Ectodermal cell (in vitro differentiated cells): ENCODE measurements around the gene IWS1.

ENCODE experiments used
- H3K27ac ChIP-seq: 2 replicates; pipeline ENCODE4 v1.7.0; 2013; ENCODE audit warnings: mild to moderate bottlenecking, low read depth, low read length; ENCODE audit not compliant: insufficient read depth, poor library complexity, severe bottlenecking
- H3K27me3 ChIP-seq: 2 replicates; pipeline ENCODE4 v1.7.0; 2013; ENCODE audit warnings: mild to moderate bottlenecking, low read length; ENCODE audit not compliant: insufficient read depth, control insufficient read depth, poor library complexity, severe bottlenecking
- H3K36me3 ChIP-seq: one replicate; pipeline ENCODE4 v1.7.0; 2013; ENCODE audit warnings: low read length; ENCODE audit not compliant: control insufficient read depth, insufficient read depth
- H3K4me1 ChIP-seq: one replicate; pipeline ENCODE4 v1.7.0; 2013; ENCODE audit warnings: low read length; ENCODE audit not compliant: control insufficient read depth, insufficient read depth
- H3K4me3 ChIP-seq: 2 replicates; pipeline ENCODE4 v1.7.0; 2013; ENCODE audit warnings: low read depth, low read length, control low read depth; ENCODE audit not compliant: insufficient read depth
- H3K9me3 ChIP-seq: 2 replicates; pipeline ENCODE4 v1.7.0; 2013; ENCODE audit warnings: mild to moderate bottlenecking, low read length, moderate library complexity; ENCODE audit not compliant: control insufficient read depth
- WGBS, 2 experiments: methylation state at CpG; one replicate each; pipeline ENCODE4 v1.1.7; 2013; ENCODE audit warnings: missing lambda C conversion rate in 2 of 2; 5-methylcytosine and 5-hydroxymethylcytosine counted together

IWS1 gene

GRCh38 chr2:127506510-127506909, 19.8 kb downstream of the IWS1 start:
- Histone ChIP-seq H3K36me3 (peaks cover 30% of the 10 kb centered on the region), H3K4me3 (no peak overlapping the region), H3K4me1 (no peaks in the 10 kb centered on the region), H3K27me3 (no peaks in the 10 kb centered on the region), H3K27ac (no peak overlapping the region), H3K9me3 (no peaks in the 10 kb centered on the region)
- WGBS, 2 experiments: 100% methylated on average over 1 of the region's 1 CpG

GRCh38 chr2:127504552-127505430, 21.5 kb downstream of the IWS1 start:
- H3K36me3 ChIP-seq: peaks cover 30% of the 10 kb centered on the region
- H3K4me3 ChIP-seq: no peak overlapping the region
- H3K4me1 ChIP-seq: no peaks in the 10 kb centered on the region
- WGBS, 2 experiments: 93 to 95% methylated on average over 11 of the region's 11 CpGs
- H3K27me3 ChIP-seq: no peaks in the 10 kb centered on the region
- no peak overlapping the region for H3K27ac ChIP-seq
- no peaks in the 10 kb centered on the region for H3K9me3 ChIP-seq

GRCh38 chr2:127503491-127503890, 22.8 kb downstream of the IWS1 start:
- Histone ChIP-seq H3K4me1 (no peaks in the 10 kb centered on the region), H3K9me3 (no peaks in the 10 kb centered on the region), H3K4me3 (no peak overlapping the region), H3K27me3 (no peaks in the 10 kb centered on the region), H3K36me3 (peaks cover 34% of the 10 kb centered on the region), H3K27ac (no peak overlapping the region)
- 90 to 95% methylated on average over 2 of the region's 2 CpGs for WGBS, 2 experiments

- Histone ChIP-seq H3K4me1 (no peaks in the 10 kb centered on the region), H3K9me3 (no peaks in the 10 kb centered on the region), H3K27ac (no peak overlapping the region), H3K36me3 (peaks cover 41% of the 10 kb centered on the region), H3K4me3 (no peak overlapping the region), H3K27me3 (no peaks in the 10 kb centered on the region)
- 76 to 97% methylated on average over 2 of the region's 2 CpGs for WGBS, 2 experiments
Measured at GRCh38 chr2:127498386-127498785, 27.9 kb downstream of the IWS1 start.

GRCh38 chr2:127490283-127490682, 36.0 kb downstream of the IWS1 start:
- H3K27ac ChIP-seq: no peak overlapping the region
- H3K4me1 ChIP-seq: no peaks in the 10 kb centered on the region
- WGBS, 2 experiments: 92 to 96% methylated on average over 4 of the region's 4 CpGs
- H3K27me3 ChIP-seq: no peaks in the 10 kb centered on the region
- H3K36me3 ChIP-seq: peaks cover 62% of the 10 kb centered on the region
- H3K4me3 ChIP-seq: no peak overlapping the region
- H3K9me3 ChIP-seq: no peaks in the 10 kb centered on the region

- H3K36me3 ChIP-seq: peaks cover 54% of the 10 kb centered on the region
Measured at GRCh38 chr2:127486247-127487058, 39.8 kb downstream of the IWS1 start.

GRCh38 chr2:127485694-127486071, 40.6 kb downstream of the IWS1 start:
- Histone ChIP-seq H3K27me3 (no peaks in the 10 kb centered on the region), H3K36me3 (peaks cover 53% of the 10 kb centered on the region), H3K9me3 (no peaks in the 10 kb centered on the region), H3K27ac (no peak overlapping the region), H3K4me1 (peaks cover 10% of the 10 kb centered on the region), H3K4me3 (no peak overlapping the region)
- 89 to 93% methylated on average over 5 of the region's 5 CpGs for WGBS, 2 experiments

More at GRCh38 chr2:127486247-127487058, 39.8 kb downstream of the IWS1 start:
- no peak overlapping the region for H3K4me3 ChIP-seq
- H3K27me3 ChIP-seq: no peaks in the 10 kb centered on the region
- no peaks in the 10 kb centered on the region for H3K9me3 ChIP-seq
- 93 to 97% methylated on average over 6 to 8 of the region's 8 CpGs for WGBS, 2 experiments
- peaks cover 2% of the 10 kb centered on the region for H3K4me1 ChIP-seq
- no peak overlapping the region for H3K27ac ChIP-seq

GRCh38 chr2:127485051-127485693, 41.1 kb downstream of the IWS1 start:
- WGBS, 2 experiments: 96% methylated on average over 4 to 5 of the region's 5 CpGs

GRCh38 chr2:127482031-127482430, 44.3 kb downstream of the IWS1 start:
- no peaks in the 10 kb centered on the region for H3K27me3 ChIP-seq
- no peak overlapping the region for H3K27ac ChIP-seq
- H3K4me3 ChIP-seq: no peak overlapping the region
- no peaks in the 10 kb centered on the region for H3K9me3 ChIP-seq
- H3K36me3 ChIP-seq: peaks cover 35% of the 10 kb centered on the region
- peaks cover 25% of the 10 kb centered on the region for H3K4me1 ChIP-seq
- 77 to 81% methylated on average over 2 of the region's 2 CpGs for WGBS, 2 experiments

More at GRCh38 chr2:127485051-127485693, 41.1 kb downstream of the IWS1 start:
- H3K27me3 ChIP-seq: no peaks in the 10 kb centered on the region
- no peak overlapping the region for H3K27ac ChIP-seq
- H3K4me3 ChIP-seq: no peak overlapping the region
- no peaks in the 10 kb centered on the region for H3K9me3 ChIP-seq
- peaks cover 54% of the 10 kb centered on the region for H3K36me3 ChIP-seq
- H3K4me1 ChIP-seq: peaks cover 15% of the 10 kb centered on the region
